ENCODE results near the gene LIN9. TPM values are rescaled to one million over a fixed set of nuclear protein-coding genes. Genes with fewer than 3 reads are reported as not detected.

The LIN9 gene
- total RNA-seq, 4 donors from 2014 or later, result 1.00 to 3.2 (median 2.3) TPM; not detected in 1

GRCh38 chr1:226327761-226328162 is 18.8 kb upstream of the LIN9 start:
- no peak for DNase-seq
- Histone ChIP-seq H3K36me3 (no peaks in the 10 kb centered on the region), H3K4me3 (no peak overlapping the region), H3K4me1 (no peaks in the 10 kb centered on the region), H3K27ac (no peak overlapping the region), H3K9me3 (no peaks in the 10 kb centered on the region), H3K27me3 (no peaks in the 10 kb centered on the region)
- TF ChIP-seq EP300 (IDR thresholded peaks at IDR 0.05; ENCODE audit: low read depth) (no peak), CTCF (IDR thresholded peaks at IDR 0.05) (no peak), POLR2A (IDR thresholded peaks at IDR 0.05) (no peak), POLR2AphosphoS5 (IDR thresholded peaks at IDR 0.05) (no peak)
- intact Hi-C loops (cut with DNase I; ENCODE audit: low total_unique reads) (no loop called here), in situ Hi-C loops (cut with MboI; ENCODE audit: low pct_ligation_motif_present in 1 of 4, low pct_unique_long_range_greater_than_20kb in 1 of 4, low sequenced_read_pairs in 3 of 4) (loop anchor here in 1 of 4 donors (25.0 kb wide), 1 partner anchor 115 kb away; the partner anchor contains the start of gene MIXL1)
- 59% methylated on average over 2 of the region's 2 CpGs; no CpG with 5 or more reads in 1 of the 2 donors for WGBS, 2 donors (ENCODE audit: low coverage in 1 of 2)

GRCh38 chr1:226325178-226325577 is 16.2 kb upstream of the LIN9 start:
- H3K27me3 ChIP-seq, result no peaks in the 10 kb centered on the region
- intact Hi-C loops (cut with DNase I; ENCODE audit: low total_unique reads), result no loop called here
- WGBS, 2 donors (ENCODE audit: low coverage in 1 of 2), result 38% methylated on average over 1 of the region's 1 CpG; no CpG with 5 or more reads in 1 of the 2 donors
- in situ Hi-C loops (cut with MboI; ENCODE audit: low pct_ligation_motif_present in 1 of 4, low pct_unique_long_range_greater_than_20kb in 1 of 4, low sequenced_read_pairs in 3 of 4), result loop anchor here in 1 of 4 donors (25.0 kb wide), 1 partner anchor 113 kb away; the partner anchor contains the start of gene MIXL1
- TF ChIP-seq POLR2AphosphoS5 (IDR thresholded peaks at IDR 0.05) (no peak), EP300 (IDR thresholded peaks at IDR 0.05; ENCODE audit: low read depth) (no peak)
- no peaks in the 10 kb centered on the region for H3K36me3 ChIP-seq
- H3K4me3 ChIP-seq, result no peak overlapping the region
- no peak overlapping the region for H3K27ac ChIP-seq
- no peaks in the 10 kb centered on the region for H3K4me1 ChIP-seq
- H3K9me3 ChIP-seq, result no peaks in the 10 kb centered on the region
- no peak for DNase-seq

GRCh38 chr1:226324479-226324878 is 15.5 kb upstream of the LIN9 start:
- no peak for DNase-seq
- Histone ChIP-seq H3K4me1 (no peaks in the 10 kb centered on the region), H3K27ac (no peak overlapping the region), H3K27me3 (no peaks in the 10 kb centered on the region), H3K4me3 (no peak overlapping the region), H3K9me3 (no peaks in the 10 kb centered on the region), H3K36me3 (no peaks in the 10 kb centered on the region)
- TF ChIP-seq CTCF (IDR thresholded peaks at IDR 0.05), result no peak
- TF ChIP-seq POLR2AphosphoS5 (IDR thresholded peaks at IDR 0.05), result no peak
- no peak for TF ChIP-seq POLR2A (IDR thresholded peaks at IDR 0.05)
- TF ChIP-seq EP300 (IDR thresholded peaks at IDR 0.05; ENCODE audit: low read depth), result no peak
- in situ Hi-C loops (cut with MboI; ENCODE audit: low pct_ligation_motif_present in 1 of 4, low pct_unique_long_range_greater_than_20kb in 1 of 4, low sequenced_read_pairs in 3 of 4) (no loop called here), intact Hi-C loops (cut with DNase I; ENCODE audit: low total_unique reads) (no loop called here)

GRCh38 chr1:226322986-226323385 is 14.0 kb upstream of the LIN9 start:
- Histone ChIP-seq H3K27ac (no peak overlapping the region), H3K4me1 (no peaks in the 10 kb centered on the region), H3K4me3 (no peak overlapping the region), H3K36me3 (no peaks in the 10 kb centered on the region), H3K9me3 (no peaks in the 10 kb centered on the region), H3K27me3 (no peaks in the 10 kb centered on the region)
- intact Hi-C loops (cut with DNase I; ENCODE audit: low total_unique reads), result no loop called here
- in situ Hi-C loops (cut with MboI; ENCODE audit: low pct_ligation_motif_present in 1 of 4, low pct_unique_long_range_greater_than_20kb in 1 of 4, low sequenced_read_pairs in 3 of 4), result no loop called here
- TF ChIP-seq POLR2A (IDR thresholded peaks at IDR 0.05) (no peak), EP300 (IDR thresholded peaks at IDR 0.05; ENCODE audit: low read depth) (no peak), CTCF (IDR thresholded peaks at IDR 0.05) (no peak), POLR2AphosphoS5 (IDR thresholded peaks at IDR 0.05) (no peak)
- no peak for DNase-seq
- WGBS, 2 donors (ENCODE audit: low coverage in 1 of 2), result 85% methylated on average over 3 of the region's 3 CpGs; no CpG with 5 or more reads in 1 of the 2 donors

GRCh38 chr1:226320930-226321329 is 12.0 kb upstream of the LIN9 start:
- Histone ChIP-seq H3K27me3 (no peaks in the 10 kb centered on the region), H3K27ac (no peak overlapping the region), H3K4me3 (no peak overlapping the region), H3K4me1 (no peaks in the 10 kb centered on the region), H3K9me3 (no peaks in the 10 kb centered on the region), H3K36me3 (no peaks in the 10 kb centered on the region)
- in situ Hi-C loops (cut with MboI; ENCODE audit: low pct_ligation_motif_present in 1 of 4, low pct_unique_long_range_greater_than_20kb in 1 of 4, low sequenced_read_pairs in 3 of 4) (no loop called here), intact Hi-C loops (cut with DNase I; ENCODE audit: low total_unique reads) (no loop called here)
- TF ChIP-seq CTCF (IDR thresholded peaks at IDR 0.05), result no peak
- no peak for TF ChIP-seq EP300 (IDR thresholded peaks at IDR 0.05; ENCODE audit: low read depth)
- no peak for TF ChIP-seq POLR2A (IDR thresholded peaks at IDR 0.05)
- no peak for TF ChIP-seq POLR2AphosphoS5 (IDR thresholded peaks at IDR 0.05)
- 83 to 86% methylated on average over 1 to 10 of the region's 10 CpGs for WGBS, 2 donors (ENCODE audit: low coverage in 1 of 2)
- no peak for DNase-seq
